Measurements from ENCODE around the gene PHLPP1.

Gene PHLPP1

GRCh38 chr18:62950246-62950645 is 234.9 kb downstream of the PHLPP1 start:
- Histone ChIP-seq H4K20me1 (ENCODE audit: low read depth, low read length) (no peaks in the 10 kb centered on the region), H3F3A (ENCODE audit: insufficient read depth) (no peaks in the 10 kb centered on the region), H3K27ac (ENCODE audit: low read depth, low read length) (no peak overlapping the region), H2AFZ (ENCODE audit: low read depth, low read length, severe bottlenecking) (no peak overlapping the region), H3K9me2 (replicated peaks; ENCODE audit: insufficient read depth, low read length) (no peaks in the 10 kb centered on the region), H3K27me3 (ENCODE audit: low read length) (no peaks in the 10 kb centered on the region), H3K4me3 (ENCODE audit: insufficient read depth, low read length, poor library complexity, severe bottlenecking) (no peak overlapping the region), H3K9ac (ENCODE audit: low read length) (no peak overlapping the region), H3K4me2 (ENCODE audit: low read depth, low read length, poor library complexity, severe bottlenecking) (no peak overlapping the region), H3K9me3 (ENCODE audit: insufficient read depth, low read length) (no peaks in the 10 kb centered on the region), H3K36me3 (ENCODE audit: low read length) (no peaks in the 10 kb centered on the region), H3K79me2 (ENCODE audit: insufficient read depth, low read length) (no peaks in the 10 kb centered on the region)
- no peak for TF ChIP-seq CTCF (IDR thresholded peaks at IDR 0.05; ENCODE audit: insufficient read depth, low read length, poor library complexity, severe bottlenecking)
- no peak for TF ChIP-seq EZH2phosphoT487 (conservative IDR thresholded peaks at IDR 0.05; ENCODE audit: low read length)

- no peaks in the 10 kb centered on the region for H3F3A ChIP-seq (ENCODE audit: insufficient read depth)
- no peak for TF ChIP-seq CTCF (IDR thresholded peaks at IDR 0.05; ENCODE audit: insufficient read depth, low read length, poor library complexity, severe bottlenecking)
- no peak for TF ChIP-seq EZH2phosphoT487 (conservative IDR thresholded peaks at IDR 0.05; ENCODE audit: low read length)
- no peak overlapping the region for H3K9ac ChIP-seq (ENCODE audit: low read length)
- no peaks in the 10 kb centered on the region for H4K20me1 ChIP-seq (ENCODE audit: low read depth, low read length)
- H3K4me3 ChIP-seq (ENCODE audit: insufficient read depth, low read length, poor library complexity, severe bottlenecking), result no peak overlapping the region
- H3K27me3 ChIP-seq (ENCODE audit: low read length), result no peaks in the 10 kb centered on the region
- no peak overlapping the region for H2AFZ ChIP-seq (ENCODE audit: low read depth, low read length, severe bottlenecking)
- H3K9me2 ChIP-seq (replicated peaks; ENCODE audit: insufficient read depth, low read length), result no peaks in the 10 kb centered on the region
- H3K36me3 ChIP-seq (ENCODE audit: low read length), result no peaks in the 10 kb centered on the region
- H3K4me2 ChIP-seq (ENCODE audit: low read depth, low read length, poor library complexity, severe bottlenecking), result no peak overlapping the region
- H3K79me2 ChIP-seq (ENCODE audit: insufficient read depth, low read length), result no peaks in the 10 kb centered on the region
- no peak overlapping the region for H3K27ac ChIP-seq (ENCODE audit: low read depth, low read length)
- H3K9me3 ChIP-seq (ENCODE audit: insufficient read depth, low read length), result no peaks in the 10 kb centered on the region
Observed at GRCh38 chr18:62952807-62953206, 237.5 kb downstream of the PHLPP1 start.

GRCh38 chr18:62953663-62954062 is 238.3 kb downstream of the PHLPP1 start:
- H3K79me2 ChIP-seq (ENCODE audit: insufficient read depth, low read length), result no peaks in the 10 kb centered on the region
- no peak overlapping the region for H3K4me2 ChIP-seq (ENCODE audit: low read depth, low read length, poor library complexity, severe bottlenecking)
- no peak overlapping the region for H3K9ac ChIP-seq (ENCODE audit: low read length)
- no peaks in the 10 kb centered on the region for H3K27me3 ChIP-seq (ENCODE audit: low read length)
- TF ChIP-seq CTCF (IDR thresholded peaks at IDR 0.05; ENCODE audit: insufficient read depth, low read length, poor library complexity, severe bottlenecking), result no peak
- TF ChIP-seq EZH2phosphoT487 (conservative IDR thresholded peaks at IDR 0.05; ENCODE audit: low read length), result no peak
- no peaks in the 10 kb centered on the region for H3K36me3 ChIP-seq (ENCODE audit: low read length)
- no peak overlapping the region for H3K27ac ChIP-seq (ENCODE audit: low read depth, low read length)
- no peak overlapping the region for H2AFZ ChIP-seq (ENCODE audit: low read depth, low read length, severe bottlenecking)
- H3K9me3 ChIP-seq (ENCODE audit: insufficient read depth, low read length), result no peaks in the 10 kb centered on the region
- H3K4me3 ChIP-seq (ENCODE audit: insufficient read depth, low read length, poor library complexity, severe bottlenecking), result no peak overlapping the region
- no peaks in the 10 kb centered on the region for H4K20me1 ChIP-seq (ENCODE audit: low read depth, low read length)
- no peaks in the 10 kb centered on the region for H3K9me2 ChIP-seq (replicated peaks; ENCODE audit: insufficient read depth, low read length)
- H3F3A ChIP-seq (ENCODE audit: insufficient read depth), result no peaks in the 10 kb centered on the region
